Panc1 (cell line): ENCODE measurements around the gene ATP11A. TPM values are rescaled to one million over a fixed set of nuclear protein-coding genes. Genes with fewer than 3 reads are reported as not detected.

Experiments used
- ATAC-seq: fragments of 200-7000 bp; cut with Tn5 transposase; 2 replicates; pipeline ENCODE4 v1.9.1; 2020; ENCODE audit warnings: mild to moderate bottlenecking, moderate library complexity
- BruUV-seq: library from RNA; stranded (reverse); fragments of 400-500 nt; replicated peaks from 2 replicates; lab custom pipeline; 2021; lab: Mats Ljungman, UMichigan
- CTCF ChIA-PET: fragments of 300-600 bp; sonication (Branson Sonifier 250); formaldehyde crosslinking; loops from one replicate; lab custom pipeline; 2022; ENCODE audit warnings: antibody characterized with exemption; lab: Charles Lee
- POLR2A ChIA-PET: fragments of 300-600 bp; sonication (Branson Sonifier 250); formaldehyde crosslinking; loops from one replicate; lab custom pipeline; 2022; ENCODE audit warnings: antibody characterized with exemption; lab: Charles Lee
- DNase-seq: peaks from one replicate; pipeline ENCODE4 v3.0.0-alpha.2; 2010; ENCODE audit warnings: low read depth, low spot score
- H3K27ac ChIP-seq: 2 replicates; pipeline ENCODE4 v1.5.1; 2011; ENCODE audit warnings: mild to moderate bottlenecking, low read length, inconsistent platforms
- H3K27me3 ChIP-seq: fragments of 200-500 bp; sonication (Bioruptor generic); 2 replicates; pipeline ENCODE4 v1.6.0; 2014; ENCODE audit warnings: low read length, inconsistent platforms; ENCODE audit not compliant: control insufficient read depth, insufficient read depth
- H3K36me3 ChIP-seq: fragments of 200-500 bp; sonication (Bioruptor generic); 2 replicates; pipeline ENCODE4 v1.5.1; 2014; ENCODE audit warnings: inconsistent platforms, mild to moderate bottlenecking, low read length, moderate library complexity; ENCODE audit not compliant: control insufficient read depth, insufficient read depth
- H3K4me1 ChIP-seq: 2 replicates; pipeline ENCODE4 v1.5.1; 2011; ENCODE audit warnings: inconsistent platforms, mild to moderate bottlenecking, low read length, moderate library complexity; ENCODE audit not compliant: control insufficient read depth, insufficient read depth
- H3K4me3 ChIP-seq, 2 experiments: 2 replicates each; pipeline ENCODE4 v1.5.1; 2011 to 2012; ENCODE audit warnings: low read depth in 2 of 2, low read length in 2 of 2, mild to moderate bottlenecking in 2 of 2, inconsistent platforms in 1 of 2, moderate library complexity in 1 of 2
- H3K9me3 ChIP-seq: fragments of 200-500 bp; sonication (Bioruptor generic); 2 replicates; pipeline ENCODE4 v1.5.1; 2014; ENCODE audit warnings: low read depth, mild to moderate bottlenecking, inconsistent platforms, low read length, moderate library complexity; ENCODE audit not compliant: control insufficient read depth, insufficient read depth
- POLR2AphosphoS5 ChIP-seq: IDR thresholded peaks from 2 replicates; pipeline ENCODE4 v1.6.1; 2012; ENCODE audit warnings: mild to moderate bottlenecking, low read depth, low read length, moderate library complexity
- SIN3A ChIP-seq: IDR thresholded peaks from 2 replicates; pipeline ENCODE4 v1.6.1; 2012; ENCODE audit warnings: low read depth, mild to moderate bottlenecking, low read length, moderate library complexity, borderline replicate concordance; ENCODE audit not compliant: insufficient read depth
- TCF7L2 ChIP-seq: IDR thresholded peaks from 2 replicates; pipeline ENCODE4 v1.6.1; 2011; ENCODE audit warnings: mild to moderate bottlenecking, low read depth, low read length, inconsistent platforms
- in situ Hi-C: cut with HindIII; loops from 2 replicates; pipeline ENCODE4 v1.10.0; 2016; ENCODE audit warnings: low sequenced_read_pairs, low pct_unique_long_range_greater_than_20kb
- intact Hi-C: fragments of 100-400 bp; cut with micrococcal nuclease; formaldehyde crosslinking; loops from one replicate; pipeline ENCODE4 v1.10.0; 2022; ENCODE audit not compliant: unreplicated experiment
- total RNA-seq: library from RNA; stranded (reverse); gene quantifications from one replicate; pipeline ENCODE4 v1.2.1, GENCODE V29; 2021; ENCODE audit not compliant: unreplicated experiment
- TF ChIP-seq, protein P1 (sequence below), 2 experiments: IDR thresholded peaks; 2 replicates each; pipeline ENCODE4 v1.6.1; 2011 to 2012; ENCODE audit warnings: low read depth in 2 of 2, control low read depth in 1 of 2, low read length in 1 of 2, mild to moderate bottlenecking in 1 of 2, moderate library complexity in 1 of 2; ENCODE audit not compliant: insufficient read depth in 1 of 2
- TF ChIP-seq, protein P2 (sequence below): fragments of 450-650 bp; IDR thresholded peaks from 2 replicates; pipeline ENCODE4 v1.5.1; 2017; ENCODE audit warnings: mild to moderate bottlenecking

ATP11A gene
- total RNA-seq, 1 experiment from 2014 or later, result 85.8 TPM

DNA sequence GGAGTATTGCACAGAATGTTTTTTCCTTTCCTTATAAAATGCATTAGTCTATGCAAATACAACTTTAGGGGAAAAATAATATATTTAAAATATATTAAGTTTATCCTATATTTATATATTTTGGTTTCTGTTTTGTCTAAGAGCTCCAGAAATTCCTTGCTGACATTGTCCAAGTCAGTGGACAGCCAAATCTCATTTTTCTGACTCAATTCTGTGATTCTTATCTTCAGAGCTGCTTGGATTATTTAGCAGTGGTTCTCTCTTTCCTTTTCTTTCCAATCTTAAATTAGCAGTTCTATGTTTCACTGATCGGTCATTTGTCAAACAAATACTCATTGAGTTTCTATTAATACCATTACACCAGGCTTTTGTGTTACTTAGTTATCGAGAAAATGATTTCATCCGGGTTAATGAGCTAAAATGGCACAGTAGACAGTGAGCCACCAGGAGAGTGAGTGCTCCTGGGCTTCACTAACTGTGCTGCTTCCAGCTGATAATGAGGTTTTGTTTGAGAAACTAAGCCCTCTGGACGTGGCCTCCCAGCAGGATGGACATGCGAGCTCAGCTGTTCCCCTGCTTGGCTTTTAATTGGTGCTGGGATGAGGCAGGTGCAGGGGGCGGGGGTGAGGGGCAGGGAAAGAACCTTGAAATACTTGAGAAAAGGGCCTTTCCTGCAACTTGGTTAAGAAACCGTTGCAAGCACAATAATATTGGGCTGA is 44.0 kb downstream of the ATP11A start:
- Histone ChIP-seq H3K36me3 (no peaks in the 10 kb centered on the region), H3K27ac (no peak overlapping the region), H3K4me1 (peaks cover 20% of the 10 kb centered on the region), H3K27me3 (no peaks in the 10 kb centered on the region), H3K4me3 (no peak overlapping the region), H3K9me3 (no peaks in the 10 kb centered on the region)
- in situ Hi-C loops, result no loop called here
- CTCF ChIA-PET, result no interaction called here
- intact Hi-C loops, result no loop called here
- POLR2A ChIA-PET, result no interaction called here
- DNase-seq (no peak), ATAC-seq (no peak)
- no TSS peak for BruUV-seq
- TF ChIP-seq TCF7L2 (no peak), POLR2AphosphoS5 (no peak), SIN3A (no peak)
- TF ChIP-seq, protein P1, sequence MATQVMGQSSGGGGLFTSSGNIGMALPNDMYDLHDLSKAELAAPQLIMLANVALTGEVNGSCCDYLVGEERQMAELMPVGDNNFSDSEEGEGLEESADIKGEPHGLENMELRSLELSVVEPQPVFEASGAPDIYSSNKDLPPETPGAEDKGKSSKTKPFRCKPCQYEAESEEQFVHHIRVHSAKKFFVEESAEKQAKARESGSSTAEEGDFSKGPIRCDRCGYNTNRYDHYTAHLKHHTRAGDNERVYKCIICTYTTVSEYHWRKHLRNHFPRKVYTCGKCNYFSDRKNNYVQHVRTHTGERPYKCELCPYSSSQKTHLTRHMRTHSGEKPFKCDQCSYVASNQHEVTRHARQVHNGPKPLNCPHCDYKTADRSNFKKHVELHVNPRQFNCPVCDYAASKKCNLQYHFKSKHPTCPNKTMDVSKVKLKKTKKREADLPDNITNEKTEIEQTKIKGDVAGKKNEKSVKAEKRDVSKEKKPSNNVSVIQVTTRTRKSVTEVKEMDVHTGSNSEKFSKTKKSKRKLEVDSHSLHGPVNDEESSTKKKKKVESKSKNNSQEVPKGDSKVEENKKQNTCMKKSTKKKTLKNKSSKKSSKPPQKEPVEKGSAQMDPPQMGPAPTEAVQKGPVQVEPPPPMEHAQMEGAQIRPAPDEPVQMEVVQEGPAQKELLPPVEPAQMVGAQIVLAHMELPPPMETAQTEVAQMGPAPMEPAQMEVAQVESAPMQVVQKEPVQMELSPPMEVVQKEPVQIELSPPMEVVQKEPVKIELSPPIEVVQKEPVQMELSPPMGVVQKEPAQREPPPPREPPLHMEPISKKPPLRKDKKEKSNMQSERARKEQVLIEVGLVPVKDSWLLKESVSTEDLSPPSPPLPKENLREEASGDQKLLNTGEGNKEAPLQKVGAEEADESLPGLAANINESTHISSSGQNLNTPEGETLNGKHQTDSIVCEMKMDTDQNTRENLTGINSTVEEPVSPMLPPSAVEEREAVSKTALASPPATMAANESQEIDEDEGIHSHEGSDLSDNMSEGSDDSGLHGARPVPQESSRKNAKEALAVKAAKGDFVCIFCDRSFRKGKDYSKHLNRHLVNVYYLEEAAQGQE (IDR thresholded peaks at IDR 0.05; ENCODE audit: insufficient read depth in 1 of 2, low read depth in 2 of 2, low read length in 1 of 2), result no peak
- TF ChIP-seq, protein P2, sequence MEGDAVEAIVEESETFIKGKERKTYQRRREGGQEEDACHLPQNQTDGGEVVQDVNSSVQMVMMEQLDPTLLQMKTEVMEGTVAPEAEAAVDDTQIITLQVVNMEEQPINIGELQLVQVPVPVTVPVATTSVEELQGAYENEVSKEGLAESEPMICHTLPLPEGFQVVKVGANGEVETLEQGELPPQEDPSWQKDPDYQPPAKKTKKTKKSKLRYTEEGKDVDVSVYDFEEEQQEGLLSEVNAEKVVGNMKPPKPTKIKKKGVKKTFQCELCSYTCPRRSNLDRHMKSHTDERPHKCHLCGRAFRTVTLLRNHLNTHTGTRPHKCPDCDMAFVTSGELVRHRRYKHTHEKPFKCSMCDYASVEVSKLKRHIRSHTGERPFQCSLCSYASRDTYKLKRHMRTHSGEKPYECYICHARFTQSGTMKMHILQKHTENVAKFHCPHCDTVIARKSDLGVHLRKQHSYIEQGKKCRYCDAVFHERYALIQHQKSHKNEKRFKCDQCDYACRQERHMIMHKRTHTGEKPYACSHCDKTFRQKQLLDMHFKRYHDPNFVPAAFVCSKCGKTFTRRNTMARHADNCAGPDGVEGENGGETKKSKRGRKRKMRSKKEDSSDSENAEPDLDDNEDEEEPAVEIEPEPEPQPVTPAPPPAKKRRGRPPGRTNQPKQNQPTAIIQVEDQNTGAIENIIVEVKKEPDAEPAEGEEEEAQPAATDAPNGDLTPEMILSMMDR, result no peak

DNA sequence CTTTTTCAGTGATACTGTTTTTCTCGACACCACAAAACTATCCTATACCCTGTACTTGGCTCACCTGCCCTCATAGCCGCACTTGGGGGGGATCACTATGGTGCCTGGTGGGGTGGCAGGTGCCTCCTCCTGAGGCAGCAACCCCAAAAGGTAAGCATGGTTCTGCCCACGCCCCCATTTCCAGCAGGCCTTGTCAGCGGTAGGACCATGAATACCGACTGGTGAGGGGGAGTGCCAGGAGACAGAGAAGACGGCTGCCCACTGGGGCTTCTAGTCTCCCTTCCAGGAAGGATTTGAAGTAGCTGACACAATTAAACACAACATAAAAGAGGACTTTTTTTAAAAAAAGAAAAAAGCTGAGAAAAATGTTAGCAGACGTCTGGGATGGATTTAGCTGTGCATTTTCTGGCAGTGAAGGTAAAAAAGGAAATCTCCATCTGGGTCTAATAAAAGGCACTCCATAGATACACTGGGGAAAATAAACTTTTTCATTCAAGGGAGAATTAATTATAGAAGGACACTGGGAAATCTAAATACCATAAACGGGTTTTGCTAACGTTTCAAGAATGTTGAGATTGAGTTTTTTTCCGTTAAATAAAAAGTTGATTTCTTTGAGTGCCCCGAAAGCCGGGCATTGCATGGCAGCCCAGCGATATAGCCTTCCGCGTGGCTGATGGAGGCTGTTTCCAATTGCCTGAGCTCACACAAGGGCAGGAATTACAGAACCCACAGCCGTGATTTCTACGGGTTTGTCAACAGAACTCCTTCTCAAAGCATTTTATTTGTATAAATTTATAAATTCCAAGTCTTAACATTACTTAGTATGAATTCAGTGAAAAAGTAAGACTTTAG is 45.1 kb downstream of the ATP11A start:
- peaks cover 20% of the 10 kb centered on the region for H3K4me1 ChIP-seq
- ChIA-PET POLR2A (no interaction called here), CTCF (no interaction called here)
- no peaks in the 10 kb centered on the region for H3K9me3 ChIP-seq
- no peaks in the 10 kb centered on the region for H3K36me3 ChIP-seq
- H3K27me3 ChIP-seq, result no peaks in the 10 kb centered on the region
- in situ Hi-C loops (no loop called here), intact Hi-C loops (no loop called here)
- TF ChIP-seq TCF7L2, result no peak
- TF ChIP-seq, protein P2, result no peak
- TF ChIP-seq, protein P1 (IDR thresholded peaks at IDR 0.05; ENCODE audit: insufficient read depth in 1 of 2, low read depth in 2 of 2, low read length in 1 of 2), result no peak
- no peak for TF ChIP-seq POLR2AphosphoS5
- no peak for TF ChIP-seq SIN3A
- H3K27ac ChIP-seq, result no peak overlapping the region
- DNase-seq (no peak), ATAC-seq (no peak)
- BruUV-seq, result no TSS peak
- no peak overlapping the region for H3K4me3 ChIP-seq
